HCT116 (cell line): ENCODE data around the gene CLASP1.

ENCODE experiments used
- CBX3 ChIP-seq: IDR thresholded peaks from 2 replicates; pipeline ENCODE4 v1.6.1; 2012; ENCODE audit warnings: low read depth
- CEBPB ChIP-seq: IDR thresholded peaks from 2 replicates; pipeline ENCODE4 v1.6.1; 2012; ENCODE audit warnings: low read depth
- CTCF ChIP-seq, 3 experiments: fragments of 200-600 bp in 1 of 3; sonication (generic) in 1 of 3; IDR thresholded peaks in 2 of 3; conservative IDR thresholded peaks in 1 of 3; 2 replicates each; pipeline ENCODE4 v1.5.1; 2012 to 2017; ENCODE audit warnings: low read depth in 2 of 3, low read length in 2 of 3, antibody characterized with exemption in 1 of 3, borderline replicate concordance in 1 of 3, control low read depth in 1 of 3, mild to moderate bottlenecking in 1 of 3, mixed read lengths in 1 of 3, mixed run types in 1 of 3, moderate library complexity in 1 of 3; ENCODE audit not compliant: insufficient read depth in 1 of 3
- EZH2 ChIP-seq: fragments of 200-600 bp; sonication (generic); IDR thresholded peaks from 2 replicates; pipeline ENCODE4 v1.6.1; 2017; ENCODE audit warnings: antibody characterized with exemption, mixed run types
- JUND ChIP-seq: IDR thresholded peaks from 2 replicates; pipeline ENCODE4 v1.6.1; 2012
- MAX ChIP-seq: IDR thresholded peaks from 2 replicates; pipeline ENCODE4 v1.6.1; 2012
- POLR2A ChIP-seq: IDR thresholded peaks from 2 replicates; pipeline ENCODE4 v1.7.0; 2011; ENCODE audit warnings: borderline replicate concordance; ENCODE audit not compliant: insufficient read depth, insufficient read length; ENCODE audit errors: extremely low read depth
- POLR2AphosphoS5 ChIP-seq: IDR thresholded peaks from 2 replicates; pipeline ENCODE4 v1.6.1; 2011; ENCODE audit warnings: mild to moderate bottlenecking, low read depth, low read length, moderate library complexity
- RAD21 ChIP-seq: IDR thresholded peaks from 2 replicates; pipeline ENCODE4 v1.6.1; 2012; ENCODE audit warnings: low read depth, mild to moderate bottlenecking
- REST ChIP-seq: IDR thresholded peaks from 2 replicates; pipeline ENCODE4 v1.6.1; 2012; ENCODE audit warnings: low read depth
- SP1 ChIP-seq: IDR thresholded peaks from 2 replicates; pipeline ENCODE4 v1.6.1; 2012; ENCODE audit warnings: low read depth
- SRF ChIP-seq: IDR thresholded peaks from 2 replicates; pipeline ENCODE4 v1.6.1; 2012; ENCODE audit warnings: low read depth
- YY1 ChIP-seq: IDR thresholded peaks from 2 replicates; pipeline ENCODE4 v1.6.1; 2011; ENCODE audit warnings: low read length, low read depth, moderate library complexity, mild to moderate bottlenecking; ENCODE audit not compliant: insufficient replicate concordance; ENCODE audit errors: extremely low read depth

GRCh38 chr2:121591199-121591598, 58.1 kb downstream of the CLASP1 start:
- TF ChIP-seq POLR2A (no peak), MAX (no peak), CTCF (IDR thresholded peaks at IDR 0.05 in 2 of 3, conservative IDR thresholded peaks at IDR 0.05 in 1 of 3; ENCODE audit: borderline replicate concordance in 1 of 3, insufficient read depth in 1 of 3, low read depth in 2 of 3, low read length in 2 of 3) (no peak), SRF (no peak), CBX3 (no peak), JUND (no peak), EZH2 (no peak), POLR2AphosphoS5 (no peak), CEBPB (no peak), RAD21 (no peak), YY1 (no peak), REST (no peak), SP1 (no peak)
